B cell (primary cell): ENCODE measurements around the gene MROH9. TPM values are rescaled to one million over a fixed set of nuclear protein-coding genes. Genes with fewer than 3 reads are reported as not detected.

Source experiments
- ATAC-seq: fragments of 200-7000 bp; cut with Tn5 transposase; one replicate; pipeline ENCODE4 v1.10.0; 2021; ENCODE audit warnings: low read depth, mild to moderate bottlenecking, moderate number of reproducible peaks, moderate library complexity
- CTCF ChIA-PET: fragments of 350-600 bp; sonication (Branson Sonifier 250); formaldehyde crosslinking; loops from one replicate; lab custom pipeline; 2021; ENCODE audit warnings: antibody characterized with exemption, inconsistent platforms; lab: Charles Lee
- POLR2A ChIA-PET: fragments of 350-600 bp; sonication (Branson Sonifier 250); formaldehyde crosslinking; loops from one replicate; lab custom pipeline; 2021; ENCODE audit warnings: antibody characterized with exemption; lab: Charles Lee
- DNase-seq: peaks from one replicate; pipeline ENCODE4 v3.0.0; 2013
- H2AFZ ChIP-seq: 2 replicates; pipeline ENCODE4 v1.6.1; 2012; ENCODE audit warnings: mild to moderate bottlenecking, low read depth, low read length; ENCODE audit not compliant: insufficient read depth, poor library complexity, severe bottlenecking
- H3K27ac ChIP-seq, 2 donors: 1 replicate in 1 of 2; 2 replicates in 1 of 2; pipeline ENCODE4 v1.5.1; 2012 to 2013; ENCODE audit warnings: low read length in 2 of 2, mild to moderate bottlenecking in 2 of 2, moderate library complexity in 1 of 2
- H3K27me3 ChIP-seq, 4 experiments: fragments of 200-600 bp in 1 of 4; sonication (generic) in 1 of 4; replicated peaks in 1 of 4; 1 replicate in 2 of 4; 2 replicates in 2 of 4; pipeline versions ENCODE4 v1.6.1 to v1.7.0; 2013 to 2016; ENCODE audit warnings: low read length in 3 of 4, mild to moderate bottlenecking in 2 of 4, mixed read lengths in 1 of 4, moderate library complexity in 1 of 4; ENCODE audit not compliant: insufficient read depth in 4 of 4, control insufficient read depth in 3 of 4; ENCODE audit errors: control extremely low read depth in 1 of 4
- H3K36me3 ChIP-seq, 2 experiments: replicated peaks in 1 of 2; 1 replicate in 1 of 2; 2 replicates in 1 of 2; pipeline versions ENCODE4 v1.6.1 to v1.7.1; 2013; ENCODE audit warnings: low read length in 1 of 2; ENCODE audit not compliant: insufficient read depth in 2 of 2, control insufficient read depth in 1 of 2; ENCODE audit errors: control extremely low read depth in 1 of 2, extremely low read depth in 1 of 2
- H3K4me1 ChIP-seq, 2 donors: fragments of 200-600 bp in 1 of 2; sonication (generic) in 1 of 2; 1 replicate in 1 of 2; 2 replicates in 1 of 2; pipeline versions ENCODE4 v1.5.1 to v1.6.1; 2013 to 2017; ENCODE audit warnings: low read length in 2 of 2; ENCODE audit not compliant: control insufficient read depth in 2 of 2, insufficient read depth in 2 of 2
- H3K4me2 ChIP-seq: replicated peaks from 2 replicates; pipeline ENCODE3; 2012; ENCODE audit warnings: mild to moderate bottlenecking, low read depth, low read length; ENCODE audit not compliant: poor library complexity, severe bottlenecking
- H3K4me3 ChIP-seq, 5 experiments: fragments of 200-600 bp in 1 of 5; sonication (generic) in 1 of 5; 1 replicate in 3 of 5; 2 replicates in 2 of 5; pipeline versions ENCODE4 v1.5.1 to v1.7.0; 2011 to 2016; ENCODE audit warnings: low read length in 4 of 5, mild to moderate bottlenecking in 4 of 5, low read depth in 2 of 5, control low read depth in 1 of 5, moderate library complexity in 1 of 5; ENCODE audit not compliant: insufficient read depth in 1 of 5; ENCODE audit errors: control extremely low read depth in 1 of 5, extremely low read depth in 1 of 5
- H3K79me2 ChIP-seq: fragments of 200-600 bp; sonication (generic); one replicate; pipeline ENCODE4 v1.6.0; 2016; ENCODE audit warnings: low read length; ENCODE audit not compliant: control insufficient read depth, insufficient read depth
- H3K9ac ChIP-seq: fragments of 200-600 bp; sonication (generic); 2 replicates; pipeline ENCODE4 v1.6.1; 2017; ENCODE audit warnings: mild to moderate bottlenecking, low read length, moderate library complexity
- H3K9me3 ChIP-seq, 3 donors: one replicate each; pipeline versions ENCODE4 v1.6.1 to v1.7.1; 2013; ENCODE audit warnings: low read length in 2 of 3; ENCODE audit not compliant: control insufficient read depth in 2 of 3, insufficient read depth in 1 of 3; ENCODE audit errors: control extremely low read depth in 1 of 3
- H4K20me1 ChIP-seq: 2 replicates; pipeline ENCODE4 v1.6.0; 2012; ENCODE audit warnings: mild to moderate bottlenecking, low read length; ENCODE audit not compliant: insufficient read depth, control insufficient read depth, poor library complexity, severe bottlenecking
- H3K27ac Mint-ChIP-seq: one replicate; pipeline ENCODE4 v1.8.0; 2021; ENCODE audit warnings: mixed read lengths
- H3K27me3 Mint-ChIP-seq: one replicate; pipeline ENCODE4 v1.8.0; 2021; ENCODE audit warnings: mixed read lengths
- H3K4me1 Mint-ChIP-seq: one replicate; pipeline ENCODE4 v1.8.0; 2021; ENCODE audit warnings: mixed read lengths
- H3K4me3 Mint-ChIP-seq: one replicate; pipeline ENCODE4 v1.8.0; 2021; ENCODE audit warnings: mixed read lengths
- H3K9me3 Mint-ChIP-seq: one replicate; pipeline ENCODE4 v1.8.0; 2022; ENCODE audit warnings: mixed read lengths; ENCODE audit not compliant: insufficient read depth
- EZH2 ChIP-seq: IDR thresholded peaks from 2 replicates; pipeline ENCODE4 v1.6.1; 2012; ENCODE audit warnings: borderline replicate concordance, low read depth, mild to moderate bottlenecking, moderate library complexity, low read length; ENCODE audit not compliant: insufficient read depth, poor library complexity, severe bottlenecking
- WGBS: methylation state at CpG from one replicate; pipeline ENCODE4 v1.1.5; 2013; ENCODE audit warnings: missing lambda C conversion rate; ENCODE audit not compliant: insufficient coverage; 5-methylcytosine and 5-hydroxymethylcytosine counted together
- intact Hi-C: fragments of 100-400 bp; cut with micrococcal nuclease; formaldehyde crosslinking; loops from one replicate; pipeline ENCODE4 v1.10.0; 2022
- polyA plus RNA-seq: library from polyadenylated mRNA; depleted of rRNA; stranded (reverse); fragments of >200 nt; gene quantifications from 2 replicates; pipeline ENCODE4 v1.2.3, GENCODE V29; 2012
- total RNA-seq, 2 donors: library from RNA; stranded (reverse); fragments of 120-200 nt in 1 of 2; gene quantifications; 1 replicate in 1 of 2; 2 replicates in 1 of 2; pipeline versions ENCODE4 v1.2.3 to v1.2.4, GENCODE V29; 2013 to 2022
- TF ChIP-seq, protein P1 (sequence below): fragments of 200-600 bp; IDR thresholded peaks from one replicate; pipeline ENCODE4 v1.8.0; 2022; ENCODE audit warnings: antibody characterized with exemption, mild to moderate bottlenecking

Gene MROH9
- total and polyA plus RNA-seq, 2 donors (not counting 1 experiment from before 2014, with no cell fraction given) = not detected

DNA sequence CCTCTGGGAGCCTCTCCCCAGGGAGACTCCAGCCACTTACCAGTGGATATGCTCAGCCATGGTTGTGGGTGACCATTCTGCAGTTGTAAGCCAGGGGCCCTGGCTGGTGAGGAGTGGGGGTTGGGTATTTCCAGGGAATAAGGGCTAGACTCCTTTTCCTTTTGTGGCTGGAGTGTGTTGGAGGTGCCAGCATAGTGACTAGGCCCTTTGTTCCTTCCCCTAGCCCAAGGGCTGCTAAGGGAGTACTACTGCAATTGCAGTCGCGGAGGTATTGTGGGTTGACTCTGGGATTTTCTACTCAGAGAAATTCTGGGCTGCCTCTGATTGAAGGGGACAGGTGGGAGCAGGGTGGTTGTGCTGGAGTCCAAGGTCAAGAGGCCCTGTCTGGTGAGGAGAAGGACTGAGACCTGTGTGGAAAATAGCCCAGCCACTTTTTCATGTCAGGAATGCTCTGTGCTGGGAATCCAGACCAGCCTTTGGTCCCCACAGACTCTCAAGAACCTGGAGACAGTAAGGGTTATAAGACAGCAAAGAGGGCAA, 43.1 kb downstream of the MROH9 start:
- intact Hi-C loops = no loop called here
- no peaks in the 10 kb centered on the region for H4K20me1 ChIP-seq
- ATAC-seq = no peak
- H3K4me3 ChIP-seq = no peak overlapping the region
- no peaks in the 10 kb centered on the region for H3K79me2 ChIP-seq
- H3K27me3 Mint-ChIP-seq = no peaks in the 10 kb centered on the region
- no peak overlapping the region for H2AFZ ChIP-seq
- DNase-seq = no peak
- H3K9ac ChIP-seq = no peak overlapping the region
- no peak overlapping the region for H3K4me3 Mint-ChIP-seq
- peaks cover 0 to 11% (median 0%) of the 10 kb centered on the region in 3 donors for H3K9me3 ChIP-seq
- no peaks in the 10 kb centered on the region for H3K27me3 ChIP-seq
- no peak overlapping the region for H3K4me2 ChIP-seq
- no peak for TF ChIP-seq EZH2
- TF ChIP-seq, protein P1, sequence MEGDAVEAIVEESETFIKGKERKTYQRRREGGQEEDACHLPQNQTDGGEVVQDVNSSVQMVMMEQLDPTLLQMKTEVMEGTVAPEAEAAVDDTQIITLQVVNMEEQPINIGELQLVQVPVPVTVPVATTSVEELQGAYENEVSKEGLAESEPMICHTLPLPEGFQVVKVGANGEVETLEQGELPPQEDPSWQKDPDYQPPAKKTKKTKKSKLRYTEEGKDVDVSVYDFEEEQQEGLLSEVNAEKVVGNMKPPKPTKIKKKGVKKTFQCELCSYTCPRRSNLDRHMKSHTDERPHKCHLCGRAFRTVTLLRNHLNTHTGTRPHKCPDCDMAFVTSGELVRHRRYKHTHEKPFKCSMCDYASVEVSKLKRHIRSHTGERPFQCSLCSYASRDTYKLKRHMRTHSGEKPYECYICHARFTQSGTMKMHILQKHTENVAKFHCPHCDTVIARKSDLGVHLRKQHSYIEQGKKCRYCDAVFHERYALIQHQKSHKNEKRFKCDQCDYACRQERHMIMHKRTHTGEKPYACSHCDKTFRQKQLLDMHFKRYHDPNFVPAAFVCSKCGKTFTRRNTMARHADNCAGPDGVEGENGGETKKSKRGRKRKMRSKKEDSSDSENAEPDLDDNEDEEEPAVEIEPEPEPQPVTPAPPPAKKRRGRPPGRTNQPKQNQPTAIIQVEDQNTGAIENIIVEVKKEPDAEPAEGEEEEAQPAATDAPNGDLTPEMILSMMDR = no peak
- POLR2A ChIA-PET = no interaction called here
- H3K27ac Mint-ChIP-seq = no peak overlapping the region
- no peaks in the 10 kb centered on the region for H3K4me1 ChIP-seq
- H3K36me3 ChIP-seq = no peaks in the 10 kb centered on the region
- CTCF ChIA-PET = no interaction called here
- no peaks in the 10 kb centered on the region for H3K4me1 Mint-ChIP-seq
- peaks cover 8% of the 10 kb centered on the region for H3K9me3 Mint-ChIP-seq
- WGBS = 58% methylated on average over 2 of the region's 2 CpGs
- H3K27ac ChIP-seq = no peak overlapping the region

DNA sequence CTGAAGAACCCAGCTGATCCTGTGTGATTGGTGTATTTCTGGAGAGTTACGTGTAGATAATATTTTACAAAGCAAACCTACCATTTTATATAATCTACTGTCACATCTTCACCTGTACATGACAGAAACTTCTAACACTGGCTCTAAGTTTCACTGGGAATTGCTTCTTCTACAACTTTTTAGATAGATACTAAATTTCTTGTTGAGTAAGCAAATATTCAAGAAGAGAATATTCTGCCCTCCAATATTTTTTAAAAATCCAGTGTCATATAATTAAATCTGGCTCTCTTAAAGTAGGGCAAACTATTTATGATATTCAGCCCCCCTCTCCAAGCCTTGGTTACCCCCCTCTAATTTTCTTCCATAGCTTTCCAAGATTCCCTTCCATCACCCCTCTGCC, 50.1 kb downstream of the MROH9 start:
- Histone ChIP-seq H3K27me3 (no peaks in the 10 kb centered on the region), H3K79me2 (no peaks in the 10 kb centered on the region), H3K9me3 (no peaks in the 10 kb centered on the region), H3K4me3 (no peak overlapping the region), H3K36me3 (no peaks in the 10 kb centered on the region), H3K9ac (no peak overlapping the region), H4K20me1 (no peaks in the 10 kb centered on the region), H3K4me2 (no peak overlapping the region), H3K4me1 (no peaks in the 10 kb centered on the region), H3K27ac (no peak overlapping the region), H2AFZ (no peak overlapping the region)
- TF ChIP-seq EZH2 = no peak
- ChIA-PET POLR2A (no interaction called here), CTCF (no interaction called here)
- H3K27me3 Mint-ChIP-seq = no peaks in the 10 kb centered on the region
- ATAC-seq (no peak), DNase-seq (no peak)
- H3K4me3 Mint-ChIP-seq = no peak overlapping the region
- H3K27ac Mint-ChIP-seq = no peak overlapping the region
- whole genome bisulfite sequencing = no CpG with 5 or more reads among the region's 1 CpG
- intact Hi-C loops = no loop called here
- no peaks in the 10 kb centered on the region for H3K4me1 Mint-ChIP-seq
- no peaks in the 10 kb centered on the region for H3K9me3 Mint-ChIP-seq
